ENCODE measurements around the gene NTPCR. TPM values are rescaled to one million over a fixed set of nuclear protein-coding genes. Genes with fewer than 3 reads are reported as not detected.

The NTPCR gene
- total RNA-seq, 1 donor from 2014 or later: 47.6 TPM

DNA sequence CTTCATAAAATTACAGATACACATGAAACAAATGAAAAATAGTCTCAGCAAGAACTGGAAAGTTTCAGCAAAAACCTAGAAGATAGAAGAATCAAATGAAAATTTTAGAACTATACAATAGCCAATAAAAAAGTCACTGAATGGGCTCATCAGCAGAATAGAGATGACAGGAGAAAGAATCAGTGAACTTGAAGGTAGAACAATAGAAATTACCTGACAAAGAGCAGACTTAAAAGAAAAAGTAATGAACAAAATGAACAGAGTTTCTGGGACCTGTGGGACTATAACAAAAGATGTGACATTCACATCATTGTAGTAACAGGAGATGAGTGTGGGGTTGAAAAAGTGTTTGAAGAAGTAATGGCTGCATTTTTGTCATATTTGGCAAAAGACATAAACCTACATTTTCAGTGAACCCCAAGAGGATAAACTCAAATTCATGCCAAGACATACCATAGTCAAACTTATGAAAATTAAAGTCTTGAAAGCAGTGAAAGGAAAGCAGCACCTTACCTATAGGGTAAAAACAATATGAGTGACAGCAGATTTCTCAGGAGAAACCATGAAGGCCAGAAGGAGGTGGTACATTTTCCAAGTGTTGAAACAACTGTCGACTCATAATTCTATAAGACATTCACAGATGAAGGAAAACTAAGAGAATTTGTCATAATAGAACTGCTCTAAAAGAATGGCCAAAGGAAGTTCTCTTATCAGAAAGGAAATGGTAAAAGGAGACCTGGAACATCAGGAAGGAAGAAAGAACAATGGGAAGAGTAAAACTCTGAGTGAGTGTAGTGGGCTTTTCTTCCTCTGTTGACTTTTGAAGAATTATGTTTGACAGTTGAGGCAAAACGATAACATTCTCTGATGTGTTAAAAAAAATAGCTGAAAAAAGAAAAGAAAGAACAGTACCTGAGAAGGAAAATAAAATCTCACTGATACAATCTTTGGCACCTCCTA, 23.5 kb downstream of the NTPCR start:
- TF ChIP-seq, protein P1, sequence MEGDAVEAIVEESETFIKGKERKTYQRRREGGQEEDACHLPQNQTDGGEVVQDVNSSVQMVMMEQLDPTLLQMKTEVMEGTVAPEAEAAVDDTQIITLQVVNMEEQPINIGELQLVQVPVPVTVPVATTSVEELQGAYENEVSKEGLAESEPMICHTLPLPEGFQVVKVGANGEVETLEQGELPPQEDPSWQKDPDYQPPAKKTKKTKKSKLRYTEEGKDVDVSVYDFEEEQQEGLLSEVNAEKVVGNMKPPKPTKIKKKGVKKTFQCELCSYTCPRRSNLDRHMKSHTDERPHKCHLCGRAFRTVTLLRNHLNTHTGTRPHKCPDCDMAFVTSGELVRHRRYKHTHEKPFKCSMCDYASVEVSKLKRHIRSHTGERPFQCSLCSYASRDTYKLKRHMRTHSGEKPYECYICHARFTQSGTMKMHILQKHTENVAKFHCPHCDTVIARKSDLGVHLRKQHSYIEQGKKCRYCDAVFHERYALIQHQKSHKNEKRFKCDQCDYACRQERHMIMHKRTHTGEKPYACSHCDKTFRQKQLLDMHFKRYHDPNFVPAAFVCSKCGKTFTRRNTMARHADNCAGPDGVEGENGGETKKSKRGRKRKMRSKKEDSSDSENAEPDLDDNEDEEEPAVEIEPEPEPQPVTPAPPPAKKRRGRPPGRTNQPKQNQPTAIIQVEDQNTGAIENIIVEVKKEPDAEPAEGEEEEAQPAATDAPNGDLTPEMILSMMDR (IDR thresholded peaks at IDR 0.05; ENCODE audit: borderline replicate concordance): no peak
- H3K4me1 ChIP-seq: peaks cover 28% of the 10 kb centered on the region
- H3K9me3 ChIP-seq (replicated peaks): peaks cover 16% of the 10 kb centered on the region
- H3K27ac ChIP-seq (replicated peaks): no peak overlapping the region
- H3K27me3 ChIP-seq (ENCODE audit: low read depth): no peaks in the 10 kb centered on the region
- peaks cover 60% of the 10 kb centered on the region for H3K36me3 ChIP-seq
- no peak for DNase-seq
- intact Hi-C loops (cut with micrococcal nuclease): no loop called here
- no peak overlapping the region for H3K4me3 ChIP-seq

DNA sequence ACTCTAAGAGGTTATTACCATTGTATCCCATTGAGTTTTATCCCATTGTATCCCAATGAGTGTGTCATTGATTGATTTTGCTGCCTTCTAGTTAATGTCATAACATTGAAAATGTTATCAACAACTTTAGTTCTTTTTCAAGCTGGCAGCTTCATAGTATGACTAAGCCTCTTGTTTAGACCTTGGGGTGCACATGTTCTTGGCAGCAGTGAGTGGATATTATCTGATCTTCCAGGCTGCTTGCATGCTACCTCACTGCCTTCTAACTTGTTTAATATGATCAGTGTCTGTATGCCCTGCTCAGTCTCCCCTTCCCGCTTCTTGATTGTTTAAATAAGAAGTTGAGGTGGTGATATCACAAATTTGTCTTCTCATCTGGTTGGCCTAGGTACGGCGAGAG, 24.6 kb downstream of the NTPCR start:
- Histone ChIP-seq H3K27ac (replicated peaks) (no peak overlapping the region), H3K36me3 (peaks cover 60% of the 10 kb centered on the region), H3K4me3 (no peak overlapping the region), H3K4me1 (peaks cover 18% of the 10 kb centered on the region), H3K27me3 (ENCODE audit: low read depth) (no peaks in the 10 kb centered on the region), H3K9me3 (replicated peaks) (peaks cover 16% of the 10 kb centered on the region)
- intact Hi-C loops (cut with micrococcal nuclease): no loop called here
- TF ChIP-seq, protein P1 (IDR thresholded peaks at IDR 0.05; ENCODE audit: borderline replicate concordance): no peak
- no peak for DNase-seq

GRCh38 chr1:232978091-232978634, 27.8 kb downstream of the NTPCR start:
- H3K36me3 ChIP-seq: peaks cover 30% of the 10 kb centered on the region
- no peaks in the 10 kb centered on the region for H3K27me3 ChIP-seq (ENCODE audit: low read depth)
- DNase-seq: no peak
- intact Hi-C loops (cut with micrococcal nuclease): no loop called here
- H3K9me3 ChIP-seq (replicated peaks): peaks cover 12% of the 10 kb centered on the region
- TF ChIP-seq, protein P1 (IDR thresholded peaks at IDR 0.05; ENCODE audit: borderline replicate concordance): no peak
- H3K4me1 ChIP-seq: peaks cover 18% of the 10 kb centered on the region
- H3K27ac ChIP-seq (replicated peaks): no peak overlapping the region
- no peak overlapping the region for H3K4me3 ChIP-seq

DNA sequence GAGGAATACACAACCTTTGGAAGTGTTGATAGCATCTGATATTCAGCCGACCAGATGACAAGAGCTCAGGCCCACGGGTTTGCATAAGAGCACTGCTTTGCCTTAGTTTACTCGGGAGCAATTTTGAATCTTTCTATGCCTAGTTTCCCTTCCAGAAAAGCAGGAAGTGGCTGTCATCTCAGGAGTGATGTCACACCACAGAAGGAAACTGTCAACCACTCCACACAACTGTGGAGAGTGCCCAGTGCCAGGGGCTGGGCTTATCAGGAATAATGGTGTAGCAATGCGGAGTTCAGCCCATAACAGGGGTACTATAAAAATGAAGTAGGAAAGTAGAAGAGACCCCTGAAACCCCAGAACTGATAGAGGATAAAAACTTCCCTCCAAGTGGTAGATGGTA, 28.4 kb downstream of the NTPCR start:
- no peak for DNase-seq
- peaks cover 6% of the 10 kb centered on the region for H3K9me3 ChIP-seq (replicated peaks)
- no peak overlapping the region for H3K27ac ChIP-seq (replicated peaks)
- H3K36me3 ChIP-seq: peaks cover 23% of the 10 kb centered on the region
- intact Hi-C loops (cut with micrococcal nuclease): no loop called here
- H3K4me3 ChIP-seq: no peak overlapping the region
- TF ChIP-seq, protein P1 (IDR thresholded peaks at IDR 0.05; ENCODE audit: borderline replicate concordance): no peak
- H3K4me1 ChIP-seq: peaks cover 21% of the 10 kb centered on the region
- no peaks in the 10 kb centered on the region for H3K27me3 ChIP-seq (ENCODE audit: low read depth)

- TF ChIP-seq, protein P1 (IDR thresholded peaks at IDR 0.05; ENCODE audit: borderline replicate concordance): no peak
- H3K4me3 ChIP-seq: no peak overlapping the region
- H3K9me3 ChIP-seq (replicated peaks): no peaks in the 10 kb centered on the region
- no peak overlapping the region for H3K27ac ChIP-seq (replicated peaks)
- H3K36me3 ChIP-seq: peaks cover 17% of the 10 kb centered on the region
- peaks cover 19% of the 10 kb centered on the region for H3K4me1 ChIP-seq
- H3K27me3 ChIP-seq (ENCODE audit: low read depth): no peaks in the 10 kb centered on the region
- intact Hi-C loops (cut with micrococcal nuclease): no loop called here
- no peak for DNase-seq
Measured at GRCh38 chr1:232979558-232979957, 29.1 kb downstream of the NTPCR start.
